ENCODE data around the gene CLCN2.
A peak's percentile ranks its signal among the peaks of the same experiment; 100 is the strongest.

The CLCN2 gene

DNA sequence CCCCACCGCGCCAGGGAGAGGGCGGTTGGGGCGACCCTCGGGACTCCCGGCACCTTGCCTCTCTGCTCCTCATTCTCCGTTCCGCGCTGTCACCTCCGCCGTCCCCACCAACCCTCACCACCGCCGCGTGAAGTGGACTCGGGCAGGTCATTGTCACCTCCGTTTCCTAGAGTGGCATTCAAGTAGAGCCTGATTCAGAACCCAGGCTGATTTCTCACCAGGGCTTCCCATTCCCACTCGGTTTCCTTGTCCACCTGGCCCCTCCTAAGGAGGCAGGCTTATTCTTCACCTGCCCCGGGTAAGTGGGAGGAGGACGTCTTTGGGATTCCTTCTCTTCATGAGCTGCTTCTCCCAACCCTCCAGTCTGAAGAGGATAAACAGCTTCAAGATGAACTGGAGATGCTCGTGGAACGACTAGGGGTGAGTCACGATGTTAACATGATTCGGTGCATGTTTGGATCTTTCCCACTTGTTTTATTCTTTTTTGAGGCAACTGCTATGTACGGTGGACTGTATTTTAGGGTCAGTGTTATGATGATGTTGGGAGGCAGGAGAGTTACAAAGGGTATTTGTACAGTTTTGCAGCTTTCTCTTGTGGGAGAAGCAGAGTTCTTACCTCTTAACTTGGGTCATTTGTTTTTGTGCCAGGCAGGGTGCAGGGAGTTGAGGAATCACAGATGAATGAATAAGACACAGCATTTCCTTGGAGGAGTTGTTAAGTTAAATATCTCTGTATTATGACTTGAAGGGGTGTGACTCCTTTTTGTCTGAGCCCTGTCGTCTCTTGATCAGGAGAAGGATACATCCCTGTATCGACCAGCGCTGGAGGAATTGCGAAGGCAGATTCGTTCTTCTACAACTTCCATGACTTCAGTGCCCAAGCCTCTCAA lies 61.7 kb downstream of the CLCN2 start:
- Histone ChIP-seq H3K9me3 (ENCODE audit: control insufficient read depth, low read length) (no peaks in the 10 kb centered on the region), H3K4me1 (ENCODE audit: control insufficient read depth, insufficient read depth, low read length) (peaks cover 9% of the 10 kb centered on the region), H3K27me3 (replicated peaks; ENCODE audit: control insufficient read depth, insufficient read depth, low read length) (no peaks in the 10 kb centered on the region), H3K4me3 (ENCODE audit: low read length) (peak overlapping the region; percentile 94), H3K9ac (ENCODE audit: low read length) (peak overlapping the region; percentile 97), H3K36me3 (ENCODE audit: control insufficient read depth, insufficient read depth, low read length, severe bottlenecking) (peaks cover 44% of the 10 kb centered on the region)
- peak; percentile 62 for DNase-seq (ENCODE audit: low read depth)

DNA sequence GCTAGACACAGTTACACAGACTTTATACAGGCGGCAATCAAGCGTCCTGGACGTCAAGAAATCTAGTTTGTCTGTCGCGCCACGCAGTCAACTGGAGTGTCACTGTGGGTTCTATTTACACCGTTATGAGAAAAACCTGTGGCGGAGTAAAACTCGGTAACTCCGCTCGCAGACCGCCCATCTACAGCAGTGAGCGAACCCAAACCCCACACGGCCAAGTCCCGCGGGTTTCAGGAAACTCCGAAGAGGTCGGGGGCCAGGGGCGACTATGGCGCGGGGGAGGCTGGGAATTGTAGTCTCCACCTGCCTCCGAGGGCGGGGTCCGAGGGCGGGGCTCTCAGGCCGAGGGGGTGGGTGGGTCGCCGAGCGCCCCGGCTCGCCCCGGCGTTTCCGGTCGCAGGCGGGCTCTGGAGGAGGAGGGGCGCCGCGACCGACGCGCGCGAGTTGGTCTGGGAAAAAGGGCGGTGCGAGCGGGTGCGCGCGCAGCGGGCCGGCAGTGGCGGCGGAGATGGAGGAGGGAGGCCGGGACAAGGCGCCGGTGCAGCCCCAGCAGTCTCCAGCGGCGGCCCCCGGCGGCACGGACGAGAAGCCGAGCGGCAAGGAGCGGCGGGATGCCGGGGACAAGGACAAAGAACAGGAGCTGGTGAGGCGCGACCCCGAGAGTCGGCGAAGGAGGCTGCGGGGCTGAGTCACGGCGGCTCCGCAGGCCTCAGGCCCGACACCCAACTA lies 62.5 kb downstream of the CLCN2 start, which contains the start of gene PSMD2:
Gene PSMD2, plus strand, starts transcription at position 483 of the 729 bp plus-strand sequence. Its CDS starts 26 bp downstream, at position 509.
- H3K27me3 ChIP-seq (replicated peaks; ENCODE audit: control insufficient read depth, insufficient read depth, low read length), result no peaks in the 10 kb centered on the region
- H3K36me3 ChIP-seq (ENCODE audit: control insufficient read depth, insufficient read depth, low read length, severe bottlenecking), result peaks cover 36% of the 10 kb centered on the region

DNA sequence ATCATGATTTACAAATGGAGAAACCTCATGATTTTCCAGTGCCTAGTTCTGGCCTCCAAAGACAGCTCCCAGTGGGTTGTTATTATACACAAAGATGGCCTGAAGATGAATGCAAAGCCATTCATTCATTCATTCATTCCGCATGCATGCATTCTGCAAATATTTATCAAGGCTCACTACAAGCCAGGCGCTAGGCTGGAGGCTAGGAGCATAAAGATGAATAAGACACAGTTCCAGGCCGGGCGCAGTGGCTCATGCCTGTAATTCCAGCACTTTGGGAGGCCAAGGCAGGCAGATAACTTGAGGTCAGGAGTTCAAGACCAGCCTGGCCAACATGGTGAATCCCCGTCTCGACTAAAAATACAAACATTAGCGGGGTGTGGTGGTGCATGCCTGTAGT lies 64.8 kb downstream of the CLCN2 start:
- Histone ChIP-seq H3K4me1 (ENCODE audit: control insufficient read depth, insufficient read depth, low read length) (peaks cover 9% of the 10 kb centered on the region), H3K27me3 (replicated peaks; ENCODE audit: control insufficient read depth, insufficient read depth, low read length) (peaks cover 6% of the 10 kb centered on the region), H3K9me3 (ENCODE audit: control insufficient read depth, low read length) (no peaks in the 10 kb centered on the region), H3K36me3 (ENCODE audit: control insufficient read depth, insufficient read depth, low read length, severe bottlenecking) (peaks cover 12% of the 10 kb centered on the region), H3K4me3 (ENCODE audit: low read length) (no peak overlapping the region), H3K9ac (ENCODE audit: low read length) (no peak overlapping the region)
- DNase-seq (ENCODE audit: low read depth), result no peak

More for the DNA sequence above, 62.5 kb downstream of the CLCN2 start, which contains the start of gene PSMD2:
- Histone ChIP-seq H3K9ac (ENCODE audit: low read length) (peak within 1 kb of the TSS; percentile 97), H3K4me3 (ENCODE audit: low read length) (peak within 1 kb of the TSS; percentile 94), H3K4me1 (ENCODE audit: control insufficient read depth, insufficient read depth, low read length) (peaks cover 9% of the 10 kb centered on the region), H3K9me3 (ENCODE audit: control insufficient read depth, low read length) (no peaks in the 10 kb centered on the region)
- DNase-seq (ENCODE audit: low read depth), result peak; percentile 99

Measured in adipocyte (in vitro differentiated cells).